ENCODE measurements around the gene ZNF710. TPM values are rescaled to one million over a fixed set of nuclear protein-coding genes. Genes with fewer than 3 reads are reported as not detected.

ZNF710 gene
- total RNA-seq, 3 donors from 2014 or later (not counting 1 experiment from before 2014, with no cell fraction given) = 26.5 to 43.1 (median 26.6) TPM

DNA sequence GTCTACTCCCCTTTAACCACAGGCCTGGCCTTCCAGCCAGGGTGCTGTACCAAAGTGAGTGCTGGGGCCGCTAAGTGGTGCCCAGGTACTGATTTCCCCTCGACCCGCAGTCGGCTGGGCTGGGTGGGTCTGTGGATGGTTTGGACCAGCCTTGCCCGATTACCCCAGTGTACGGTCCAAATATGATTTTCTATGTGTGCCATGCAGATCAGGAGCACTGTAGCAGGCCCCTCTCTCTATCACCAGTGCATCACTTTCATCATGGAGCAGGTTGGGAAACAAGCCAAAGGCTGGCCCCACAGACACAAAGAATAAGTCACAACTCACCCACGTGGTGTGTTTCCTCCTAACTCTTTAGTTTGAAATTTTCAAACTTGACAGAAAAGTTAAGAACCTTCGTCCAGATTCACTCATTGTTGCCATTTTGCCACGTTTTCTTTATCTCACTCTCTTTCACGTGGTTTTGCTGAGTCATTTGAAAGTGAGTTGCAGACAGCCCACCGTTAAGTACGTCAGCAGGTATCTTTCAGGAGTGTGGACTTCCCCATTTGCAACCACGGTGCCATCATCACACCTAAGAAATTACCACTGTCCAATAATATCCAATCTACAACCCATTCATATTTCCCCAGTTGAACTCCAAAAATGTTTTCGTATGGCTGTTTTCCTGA is 37.0 kb downstream of the ZNF710 start:
- Mint-ChIP-seq H3K27ac (peak overlapping the region; percentile 88 to 92), H3K4me1 (peaks cover 75% of the 10 kb centered on the region in 2 donors), H3K36me3 (no peaks in the 10 kb centered on the region), H3K9me3 (no peaks in the 10 kb centered on the region), H3K27me3 (ENCODE audit: low read depth in 2 of 2) (no peaks in the 10 kb centered on the region), H3K4me3 (peak overlapping the region; percentile 65)
- H3K27me3 ChIP-seq (ENCODE audit: control insufficient read depth, insufficient read depth, low read length) = no peaks in the 10 kb centered on the region
- 52% methylated on average over 14 of the region's 14 CpGs for WGBS (ENCODE audit: insufficient coverage)
- no peaks in the 10 kb centered on the region for H3K36me3 ChIP-seq (ENCODE audit: control insufficient read depth, insufficient read depth, low read length)
- intact Hi-C loops (cut with micrococcal nuclease) = loop anchor here (1.0 to 10.0 kb wide), 7 partner anchors 21 to 367 kb away; partner anchors contain the start of genes CIB1 and GDPGP1
- ATAC-seq (peak; percentile 53 to 71 (median 59)), DNase-seq (peak; percentile 47 to 77)
- H3K4me3 ChIP-seq (ENCODE audit: low read length) = no peak overlapping the region
- H3K9me3 ChIP-seq (ENCODE audit: control insufficient read depth, insufficient read depth, low read length) = no peaks in the 10 kb centered on the region
- H3K27ac ChIP-seq (ENCODE audit: low read length) = peak overlapping the region; percentile 30
- peaks cover 65% of the 10 kb centered on the region for H3K4me1 ChIP-seq (ENCODE audit: control insufficient read depth, insufficient read depth, low read length)
- TF ChIP-seq, protein P1, sequence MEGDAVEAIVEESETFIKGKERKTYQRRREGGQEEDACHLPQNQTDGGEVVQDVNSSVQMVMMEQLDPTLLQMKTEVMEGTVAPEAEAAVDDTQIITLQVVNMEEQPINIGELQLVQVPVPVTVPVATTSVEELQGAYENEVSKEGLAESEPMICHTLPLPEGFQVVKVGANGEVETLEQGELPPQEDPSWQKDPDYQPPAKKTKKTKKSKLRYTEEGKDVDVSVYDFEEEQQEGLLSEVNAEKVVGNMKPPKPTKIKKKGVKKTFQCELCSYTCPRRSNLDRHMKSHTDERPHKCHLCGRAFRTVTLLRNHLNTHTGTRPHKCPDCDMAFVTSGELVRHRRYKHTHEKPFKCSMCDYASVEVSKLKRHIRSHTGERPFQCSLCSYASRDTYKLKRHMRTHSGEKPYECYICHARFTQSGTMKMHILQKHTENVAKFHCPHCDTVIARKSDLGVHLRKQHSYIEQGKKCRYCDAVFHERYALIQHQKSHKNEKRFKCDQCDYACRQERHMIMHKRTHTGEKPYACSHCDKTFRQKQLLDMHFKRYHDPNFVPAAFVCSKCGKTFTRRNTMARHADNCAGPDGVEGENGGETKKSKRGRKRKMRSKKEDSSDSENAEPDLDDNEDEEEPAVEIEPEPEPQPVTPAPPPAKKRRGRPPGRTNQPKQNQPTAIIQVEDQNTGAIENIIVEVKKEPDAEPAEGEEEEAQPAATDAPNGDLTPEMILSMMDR (IDR thresholded peaks at IDR 0.05) = no peak

DNA sequence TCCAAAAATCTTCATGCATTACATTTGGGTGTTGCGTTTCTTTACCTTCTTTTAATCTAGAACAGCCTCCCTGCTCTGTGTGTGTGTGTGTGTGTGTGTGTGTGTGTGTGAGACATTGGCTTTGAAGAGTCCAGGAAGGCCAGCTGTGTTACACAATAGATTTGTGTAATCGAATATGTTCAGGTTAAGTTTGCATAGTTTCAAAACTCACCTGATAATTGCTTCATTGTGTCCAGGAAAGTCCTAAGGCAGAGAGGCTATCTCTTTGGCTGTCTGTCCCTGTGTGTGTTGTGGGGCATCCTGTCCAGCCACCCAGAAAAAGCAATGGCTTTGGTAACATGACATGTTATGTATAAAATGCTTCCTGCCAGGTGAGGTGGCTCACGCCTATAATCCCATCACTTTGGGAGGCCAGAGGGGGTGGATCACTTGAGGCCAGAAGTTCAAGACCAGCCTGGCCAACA is 37.5 kb downstream of the ZNF710 start:
- H3K27me3 ChIP-seq (ENCODE audit: control insufficient read depth, insufficient read depth, low read length) = no peaks in the 10 kb centered on the region
- DNase-seq = no peak
- intact Hi-C loops (cut with micrococcal nuclease) = loop anchor here (1.0 to 10.0 kb wide), 7 partner anchors 20 to 366 kb away; partner anchors contain the start of genes CIB1 and GDPGP1
- Mint-ChIP-seq H3K36me3 (no peaks in the 10 kb centered on the region), H3K4me1 (peaks cover 70 to 73% of the 10 kb centered on the region in 2 donors), H3K27ac (peak overlapping the region; percentile 88 to 92), H3K4me3 (peak overlapping the region; percentile 65), H3K9me3 (no peaks in the 10 kb centered on the region), H3K27me3 (ENCODE audit: low read depth in 2 of 2) (no peaks in the 10 kb centered on the region)
- H3K4me3 ChIP-seq (ENCODE audit: low read length) = no peak overlapping the region
- 81% methylated on average over 2 of the region's 3 CpGs for WGBS (ENCODE audit: insufficient coverage)
- ATAC-seq = no peak
- peak overlapping the region; percentile 30 for H3K27ac ChIP-seq (ENCODE audit: low read length)
- H3K4me1 ChIP-seq (ENCODE audit: control insufficient read depth, insufficient read depth, low read length) = peaks cover 60% of the 10 kb centered on the region
- no peaks in the 10 kb centered on the region for H3K36me3 ChIP-seq (ENCODE audit: control insufficient read depth, insufficient read depth, low read length)
- TF ChIP-seq, protein P1 (IDR thresholded peaks at IDR 0.05) = no peak
- no peaks in the 10 kb centered on the region for H3K9me3 ChIP-seq (ENCODE audit: control insufficient read depth, insufficient read depth, low read length)

DNA sequence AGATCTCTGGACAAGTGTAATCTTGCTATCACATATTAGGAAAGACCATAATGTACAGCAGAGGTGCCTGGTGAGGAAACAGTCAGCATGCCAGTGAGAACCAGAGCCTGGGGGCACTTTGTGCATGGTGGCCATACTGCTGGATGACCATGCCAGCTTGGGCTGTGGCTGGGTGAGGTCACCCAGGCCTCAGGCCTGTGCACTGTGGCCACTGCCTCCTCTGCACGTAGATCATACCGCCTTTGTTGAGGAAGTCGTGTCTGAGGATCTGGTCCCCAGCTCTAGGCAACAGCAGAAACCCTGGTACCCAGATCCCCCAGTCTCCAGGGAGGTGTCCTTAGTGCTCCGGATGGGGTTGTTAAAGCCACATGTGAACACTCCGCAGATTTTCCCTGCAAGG is 38.9 kb downstream of the ZNF710 start:
- DNase-seq (no peak), ATAC-seq (no peak)
- Histone ChIP-seq H3K4me3 (ENCODE audit: low read length) (no peak overlapping the region), H3K27me3 (ENCODE audit: control insufficient read depth, insufficient read depth, low read length) (no peaks in the 10 kb centered on the region), H3K4me1 (ENCODE audit: control insufficient read depth, insufficient read depth, low read length) (peaks cover 50% of the 10 kb centered on the region), H3K36me3 (ENCODE audit: control insufficient read depth, insufficient read depth, low read length) (no peaks in the 10 kb centered on the region), H3K27ac (ENCODE audit: low read length) (no peak overlapping the region), H3K9me3 (ENCODE audit: control insufficient read depth, insufficient read depth, low read length) (no peaks in the 10 kb centered on the region)
- Mint-ChIP-seq H3K27me3 (ENCODE audit: low read depth in 2 of 2) (no peaks in the 10 kb centered on the region), H3K9me3 (no peaks in the 10 kb centered on the region), H3K36me3 (no peaks in the 10 kb centered on the region), H3K4me3 (peak overlapping the region; percentile 6), H3K4me1 (peaks cover 60 to 68% of the 10 kb centered on the region in 2 donors), H3K27ac (peak overlapping the region; percentile 88 to 92)
- TF ChIP-seq, protein P1 (IDR thresholded peaks at IDR 0.05) = no peak
- intact Hi-C loops (cut with micrococcal nuclease) = loop anchor here (2.0 to 10.0 kb wide), 6 partner anchors 19 to 365 kb away; partner anchors contain the start of genes CIB1 and GDPGP1
- 74% methylated on average over 5 of the region's 5 CpGs for WGBS (ENCODE audit: insufficient coverage)
